ENCODE data around the gene LONRF3. TPM values are rescaled to one million over a fixed set of nuclear protein-coding genes. Genes with fewer than 3 reads are reported as not detected.
A peak's percentile ranks its signal among the peaks of the same experiment; 100 is the strongest.

LONRF3 gene
- total and polyA plus RNA-seq, 2 of the 13 experiments (the other 11 are each of a cell fraction or from before 2014, with no cell fraction given) = 4.8 to 11.6 TPM

DNA sequence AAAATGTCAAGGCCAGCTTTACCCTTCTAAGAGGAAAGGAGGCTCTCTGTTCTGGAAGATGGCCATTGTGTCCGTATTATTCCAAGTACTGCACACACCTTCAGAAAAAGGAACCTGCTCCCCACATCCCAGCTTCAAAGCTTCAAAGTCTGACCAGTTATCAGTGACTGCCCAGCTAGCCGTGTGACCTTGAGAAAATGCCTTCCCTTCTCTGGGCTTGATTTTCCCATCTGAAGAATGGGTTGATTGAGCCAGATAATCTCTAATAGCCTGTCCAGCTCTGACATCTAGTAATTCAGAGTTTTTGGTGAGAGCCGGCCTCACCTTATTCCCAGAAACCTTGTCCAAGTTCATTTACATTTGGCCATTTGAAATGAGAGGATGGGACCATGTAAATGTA lies 3.0 kb downstream of the LONRF3 start (continued):
- TF ChIP-seq, protein P1, sequence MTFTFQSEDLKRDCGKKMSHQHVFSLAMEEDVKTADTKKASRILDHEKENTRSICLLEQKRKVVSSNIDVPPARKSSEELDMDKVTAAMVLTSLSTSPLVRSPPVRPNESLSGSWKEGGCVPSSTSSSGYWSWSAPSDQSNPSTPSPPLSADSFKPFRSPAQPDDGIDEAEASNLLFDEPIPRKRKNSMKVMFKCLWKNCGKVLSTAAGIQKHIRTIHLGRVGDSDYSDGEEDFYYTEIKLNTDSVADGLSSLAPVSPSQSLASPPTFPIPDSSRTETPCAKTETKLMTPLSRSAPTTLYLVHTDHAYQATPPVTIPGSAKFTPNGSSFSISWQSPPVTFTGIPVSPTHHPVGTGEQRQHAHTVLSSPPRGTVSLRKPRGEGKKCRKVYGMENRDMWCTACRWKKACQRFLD (CRISPR knock-in tag; IDR thresholded peaks at IDR 0.05; ENCODE audit: borderline replicate concordance) = no peak
- TF ChIP-seq, protein P2, sequence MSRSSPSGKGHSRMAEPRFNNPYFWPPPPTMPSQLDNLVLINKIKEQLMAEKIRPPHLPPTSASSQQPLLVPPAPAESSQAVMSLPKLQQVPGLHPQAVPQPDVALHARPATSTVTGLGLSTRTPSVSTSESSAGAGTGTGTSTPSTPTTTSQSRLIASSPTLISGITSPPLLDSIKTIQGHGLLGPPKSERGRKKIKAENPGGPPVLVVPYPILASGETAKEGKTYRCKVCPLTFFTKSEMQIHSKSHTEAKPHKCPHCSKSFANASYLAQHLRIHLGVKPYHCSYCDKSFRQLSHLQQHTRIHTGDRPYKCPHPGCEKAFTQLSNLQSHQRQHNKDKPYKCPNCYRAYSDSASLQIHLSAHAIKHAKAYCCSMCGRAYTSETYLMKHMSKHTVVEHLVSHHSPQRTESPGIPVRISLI (CRISPR knock-in tag; IDR thresholded peaks at IDR 0.05; ENCODE audit: borderline replicate concordance) = no peak
- TF ChIP-seq, protein P3, sequence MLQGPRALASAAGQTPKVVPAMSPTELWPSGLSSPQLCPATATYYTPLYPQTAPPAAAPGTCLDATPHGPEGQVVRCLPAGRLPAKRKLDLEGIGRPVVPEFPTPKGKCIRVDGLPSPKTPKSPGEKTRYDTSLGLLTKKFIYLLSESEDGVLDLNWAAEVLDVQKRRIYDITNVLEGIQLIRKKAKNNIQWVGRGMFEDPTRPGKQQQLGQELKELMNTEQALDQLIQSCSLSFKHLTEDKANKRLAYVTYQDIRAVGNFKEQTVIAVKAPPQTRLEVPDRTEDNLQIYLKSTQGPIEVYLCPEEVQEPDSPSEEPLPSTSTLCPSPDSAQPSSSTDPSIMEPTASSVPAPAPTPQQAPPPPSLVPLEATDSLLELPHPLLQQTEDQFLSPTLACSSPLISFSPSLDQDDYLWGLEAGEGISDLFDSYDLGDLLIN (CRISPR knock-in tag; IDR thresholded peaks at IDR 0.05; ENCODE audit: borderline replicate concordance) = no peak
- TF ChIP-seq ZNF629 (CRISPR knock-in tag; conservative IDR thresholded peaks at IDR 0.05) (peak; percentile 93), ZMYM3 (CRISPR knock-in tag; IDR thresholded peaks at IDR 0.05) (0 out of 2 replicates have a peak, but pooled peaks have one; percentile 27), MTA3 (CRISPR knock-in tag; IDR thresholded peaks at IDR 0.05) (no peak)
- TF ChIP-seq, protein P4, sequence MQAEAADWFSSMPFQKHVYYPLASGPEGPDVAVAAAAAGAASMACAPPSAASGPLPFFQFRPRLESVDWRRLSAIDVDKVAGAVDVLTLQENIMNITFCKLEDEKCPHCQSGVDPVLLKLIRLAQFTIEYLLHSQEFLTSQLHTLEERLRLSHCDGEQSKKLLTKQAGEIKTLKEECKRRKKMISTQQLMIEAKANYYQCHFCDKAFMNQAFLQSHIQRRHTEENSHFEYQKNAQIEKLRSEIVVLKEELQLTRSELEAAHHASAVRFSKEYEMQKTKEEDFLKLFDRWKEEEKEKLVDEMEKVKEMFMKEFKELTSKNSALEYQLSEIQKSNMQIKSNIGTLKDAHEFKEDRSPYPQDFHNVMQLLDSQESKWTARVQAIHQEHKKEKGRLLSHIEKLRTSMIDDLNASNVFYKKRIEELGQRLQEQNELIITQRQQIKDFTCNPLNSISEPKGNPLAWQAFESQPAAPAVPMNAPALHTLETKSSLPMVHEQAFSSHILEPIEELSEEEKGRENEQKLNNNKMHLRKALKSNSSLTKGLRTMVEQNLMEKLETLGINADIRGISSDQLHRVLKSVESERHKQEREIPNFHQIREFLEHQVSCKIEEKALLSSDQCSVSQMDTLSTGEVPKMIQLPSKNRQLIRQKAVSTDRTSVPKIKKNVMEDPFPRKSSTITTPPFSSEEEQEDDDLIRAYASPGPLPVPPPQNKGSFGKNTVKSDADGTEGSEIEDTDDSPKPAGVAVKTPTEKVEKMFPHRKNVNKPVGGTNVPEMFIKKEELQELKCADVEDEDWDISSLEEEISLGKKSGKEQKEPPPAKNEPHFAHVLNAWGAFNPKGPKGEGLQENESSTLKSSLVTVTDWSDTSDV (CRISPR knock-in tag; IDR thresholded peaks at IDR 0.05) = no peak

All from HepG2 (cell line).